AG04450 (cell line): ENCODE data around the gene GLP2R. TPM values are rescaled to one million over a fixed set of nuclear protein-coding genes. Genes with fewer than 3 reads are reported as not detected.

Experiments
- CTCF ChIA-PET: fragments of 300-600, 350-600 bp; formaldehyde crosslinking; extraction: SDS; loops from one replicate; lab custom pipeline; 2022; ENCODE audit warnings: antibody characterized with exemption, inconsistent platforms; lab: Charles Lee
- POLR2A ChIA-PET: fragments of 350-600 bp; formaldehyde crosslinking; extraction: SDS; loops from one replicate; lab custom pipeline; 2021; ENCODE audit warnings: antibody characterized with exemption, inconsistent platforms; lab: Yijun Ruan, JAX
- DNase-seq: peaks from one replicate; pipeline ENCODE4 v3.0.0-alpha.2; 2011; ENCODE audit warnings: low read depth, low spot score
- H3K27ac ChIP-seq: one replicate; pipeline ENCODE4 v1.5.1; 2012; ENCODE audit warnings: low read depth, low read length, control low read depth
- H3K27me3 ChIP-seq: one replicate; pipeline ENCODE4 v1.6.0; 2012; ENCODE audit warnings: low read length; ENCODE audit not compliant: control insufficient read depth, insufficient read depth
- H3K4me3 ChIP-seq: 2 replicates; pipeline ENCODE4 v1.5.1; 2011; ENCODE audit warnings: mild to moderate bottlenecking, low read depth, low read length, control low read depth
- H3K9me3 ChIP-seq: 2 replicates; pipeline ENCODE4 v1.5.1; 2012; ENCODE audit warnings: low read length; ENCODE audit not compliant: control insufficient read depth, insufficient read depth
- polyA plus RNA-seq: library from polyadenylated mRNA; depleted of rRNA; stranded (reverse); fragments of >200 nt; gene quantifications from 2 replicates; pipeline ENCODE4 v1.2.3, GENCODE V29; 2011
- TF ChIP-seq, protein P1 (sequence below): IDR thresholded peaks from 2 replicates; pipeline ENCODE4 v1.5.1; 2011; ENCODE audit warnings: low read depth, low read length, control low read depth, inconsistent platforms

The GLP2R gene
- polyA plus RNA-seq, 1 experiment = 0.63 TPM

DNA sequence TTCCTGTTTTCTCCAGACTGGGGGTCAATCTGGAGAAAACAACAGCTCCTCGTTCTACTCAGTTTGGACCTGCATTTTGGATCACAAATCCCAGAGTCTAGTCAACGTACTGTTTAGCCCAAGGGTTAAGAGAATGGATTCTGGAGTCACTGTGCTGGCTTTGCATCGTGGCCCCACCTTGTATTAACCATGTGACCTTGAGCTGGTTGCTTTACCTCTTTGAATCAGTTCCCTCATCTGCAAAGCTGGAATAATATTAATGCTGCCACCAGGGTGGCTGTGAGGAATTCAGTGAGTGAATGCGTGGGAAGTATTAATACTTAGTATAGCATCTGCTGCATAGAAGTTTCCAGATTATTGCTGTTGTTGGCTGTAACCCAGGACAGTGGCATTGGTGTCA is 23.0 kb upstream of the GLP2R start:
- Histone ChIP-seq H3K27me3 (no peaks in the 10 kb centered on the region), H3K9me3 (peaks cover 16% of the 10 kb centered on the region), H3K4me3 (no peak overlapping the region), H3K27ac (no peak overlapping the region)
- TF ChIP-seq, protein P1, sequence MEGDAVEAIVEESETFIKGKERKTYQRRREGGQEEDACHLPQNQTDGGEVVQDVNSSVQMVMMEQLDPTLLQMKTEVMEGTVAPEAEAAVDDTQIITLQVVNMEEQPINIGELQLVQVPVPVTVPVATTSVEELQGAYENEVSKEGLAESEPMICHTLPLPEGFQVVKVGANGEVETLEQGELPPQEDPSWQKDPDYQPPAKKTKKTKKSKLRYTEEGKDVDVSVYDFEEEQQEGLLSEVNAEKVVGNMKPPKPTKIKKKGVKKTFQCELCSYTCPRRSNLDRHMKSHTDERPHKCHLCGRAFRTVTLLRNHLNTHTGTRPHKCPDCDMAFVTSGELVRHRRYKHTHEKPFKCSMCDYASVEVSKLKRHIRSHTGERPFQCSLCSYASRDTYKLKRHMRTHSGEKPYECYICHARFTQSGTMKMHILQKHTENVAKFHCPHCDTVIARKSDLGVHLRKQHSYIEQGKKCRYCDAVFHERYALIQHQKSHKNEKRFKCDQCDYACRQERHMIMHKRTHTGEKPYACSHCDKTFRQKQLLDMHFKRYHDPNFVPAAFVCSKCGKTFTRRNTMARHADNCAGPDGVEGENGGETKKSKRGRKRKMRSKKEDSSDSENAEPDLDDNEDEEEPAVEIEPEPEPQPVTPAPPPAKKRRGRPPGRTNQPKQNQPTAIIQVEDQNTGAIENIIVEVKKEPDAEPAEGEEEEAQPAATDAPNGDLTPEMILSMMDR = no peak
- CTCF ChIA-PET = no interaction called here
- POLR2A ChIA-PET = no interaction called here
- no peak for DNase-seq

DNA sequence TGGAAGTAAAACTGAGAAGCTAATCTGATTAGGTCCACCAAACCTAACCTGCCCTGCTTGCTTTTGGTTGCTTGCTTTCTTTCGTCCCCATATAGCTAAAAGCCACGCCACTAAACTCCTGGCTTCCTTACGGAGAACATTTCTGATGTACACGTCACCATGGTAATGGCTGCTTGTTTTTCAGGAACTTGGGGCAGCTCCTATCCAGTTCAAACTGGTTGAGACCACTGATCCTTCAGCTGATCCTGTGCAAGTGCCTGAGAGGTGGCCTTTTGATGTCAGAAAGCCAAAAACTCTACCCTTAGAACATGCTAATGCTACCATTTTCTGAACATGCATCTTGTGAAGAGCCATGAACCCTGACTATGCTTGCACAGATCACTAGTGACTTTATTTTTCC is 20.0 kb upstream of the GLP2R start:
- H3K27me3 ChIP-seq = no peaks in the 10 kb centered on the region
- H3K4me3 ChIP-seq = no peak overlapping the region
- no peak overlapping the region for H3K27ac ChIP-seq
- TF ChIP-seq, protein P1 = no peak
- ChIA-PET POLR2A (no interaction called here), CTCF (no interaction called here)
- DNase-seq = no peak
- H3K9me3 ChIP-seq = peaks cover 29% of the 10 kb centered on the region

DNA sequence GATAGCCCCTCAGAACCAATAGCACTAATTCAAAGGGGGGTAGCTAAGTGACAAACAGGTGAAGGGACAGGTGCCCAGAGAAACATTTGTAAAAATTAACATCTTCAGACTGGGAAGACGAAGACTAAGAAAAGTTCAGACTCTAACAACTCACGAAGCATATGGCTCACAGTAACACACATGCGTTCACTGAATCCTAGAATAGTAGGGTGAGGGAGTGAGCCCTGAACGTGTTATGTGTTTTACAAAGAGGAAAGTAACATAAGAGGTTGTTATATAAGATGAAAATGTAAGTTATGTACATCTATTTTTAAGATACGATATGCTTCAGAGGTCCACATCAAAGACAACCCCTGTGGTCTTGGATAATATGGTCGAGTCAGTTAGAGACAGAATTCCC is 19.0 kb upstream of the GLP2R start:
- no peaks in the 10 kb centered on the region for H3K27me3 ChIP-seq
- TF ChIP-seq, protein P1 = no peak
- POLR2A ChIA-PET = no interaction called here
- no peak overlapping the region for H3K27ac ChIP-seq
- CTCF ChIA-PET = no interaction called here
- H3K4me3 ChIP-seq = no peak overlapping the region
- peaks cover 30% of the 10 kb centered on the region for H3K9me3 ChIP-seq
- no peak for DNase-seq

DNA sequence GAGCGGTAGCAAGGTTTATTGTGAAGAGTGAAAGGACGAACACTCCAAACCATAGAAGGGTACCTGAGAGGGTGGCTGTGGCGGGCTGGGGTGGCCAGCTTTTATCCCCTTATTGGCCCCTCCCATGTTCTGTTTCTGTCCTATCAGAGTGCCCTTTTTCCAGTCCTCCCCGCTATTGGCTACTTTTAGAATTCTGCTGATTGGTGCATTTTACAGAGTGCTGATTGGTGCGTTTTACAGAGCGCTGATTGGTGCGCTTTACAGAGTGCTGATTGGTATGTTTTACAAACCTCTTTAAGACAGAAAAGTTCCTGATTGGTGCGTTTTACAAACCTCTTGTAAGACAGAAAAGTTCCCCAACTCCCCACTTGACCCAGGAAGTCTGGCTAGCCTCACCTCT is 16.3 kb upstream of the GLP2R start:
- CTCF ChIA-PET = no interaction called here
- no peak for DNase-seq

DNA sequence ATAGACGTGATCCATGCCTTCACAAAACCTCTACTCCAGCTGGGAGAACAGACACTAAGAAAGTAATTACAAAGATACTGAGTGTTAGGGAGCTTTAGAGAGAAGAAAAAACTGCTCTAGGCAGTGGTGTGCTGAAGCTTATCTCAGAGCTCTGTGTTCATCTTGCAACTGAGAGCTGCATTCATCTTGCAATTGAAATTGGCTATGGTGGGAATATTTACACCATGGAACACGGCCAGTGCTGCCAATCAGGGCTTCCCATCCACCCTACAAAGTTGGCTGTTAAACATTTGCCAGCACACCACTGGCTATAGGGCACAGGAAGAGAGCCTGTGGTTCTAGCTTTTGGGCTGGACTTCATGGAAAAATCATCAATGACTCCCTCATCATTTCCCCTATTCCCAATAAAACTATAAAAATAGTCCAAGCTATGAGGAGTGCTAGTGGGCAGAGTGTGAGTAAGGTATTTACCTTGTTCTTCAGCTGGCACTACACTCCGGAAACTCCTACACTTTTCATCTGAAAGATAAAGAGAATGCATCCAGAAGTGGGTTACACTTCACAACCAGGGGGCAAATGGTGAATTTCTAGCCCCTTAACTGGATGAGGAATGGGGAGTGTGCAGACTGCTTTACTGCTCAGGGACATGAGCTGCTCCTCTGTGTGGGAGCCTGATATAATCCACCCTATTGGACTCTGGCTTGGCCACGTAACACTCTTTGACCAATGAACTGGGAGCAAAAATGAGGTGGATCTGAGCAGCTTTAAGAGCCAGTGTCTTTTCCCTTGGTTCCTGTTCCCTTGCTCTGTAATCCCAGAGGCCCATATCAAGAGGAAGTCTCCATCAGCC is 15.4 kb upstream of the GLP2R start:
- TF ChIP-seq, protein P1 = no peak
- ChIA-PET CTCF (no interaction called here), POLR2A (no interaction called here)
- no peak overlapping the region for H3K4me3 ChIP-seq
- no peak overlapping the region for H3K27ac ChIP-seq
- H3K9me3 ChIP-seq = peaks cover 41% of the 10 kb centered on the region
- H3K27me3 ChIP-seq = no peaks in the 10 kb centered on the region
- no peak for DNase-seq

More for the DNA sequence above, 16.3 kb upstream of the GLP2R start:
- POLR2A ChIA-PET = no interaction called here
- H3K27me3 ChIP-seq = no peaks in the 10 kb centered on the region
- H3K9me3 ChIP-seq = peaks cover 34% of the 10 kb centered on the region
- H3K27ac ChIP-seq = no peak overlapping the region
- TF ChIP-seq, protein P1 = no peak
- H3K4me3 ChIP-seq = no peak overlapping the region
